Fibroblast of lung (primary cell): ENCODE data around the gene CABP1.

Experiments used
- EZH2 ChIP-seq: IDR thresholded peaks from 2 replicates; pipeline ENCODE4 v1.5.1; 2012; ENCODE audit warnings: low read length, control low read depth, mild to moderate bottlenecking; ENCODE audit errors: missing control alignments
- TF ChIP-seq, protein P1 (sequence below), 2 donors: IDR thresholded peaks in 1 of 2; conservative IDR thresholded peaks in 1 of 2; 1 replicate in 1 of 2; 2 replicates in 1 of 2; pipeline ENCODE4 v1.5.1; 2011 to 2012; ENCODE audit warnings: low read length in 2 of 2, control low read depth in 1 of 2, inconsistent platforms in 1 of 2, low read depth in 1 of 2, mild to moderate bottlenecking in 1 of 2

DNA sequence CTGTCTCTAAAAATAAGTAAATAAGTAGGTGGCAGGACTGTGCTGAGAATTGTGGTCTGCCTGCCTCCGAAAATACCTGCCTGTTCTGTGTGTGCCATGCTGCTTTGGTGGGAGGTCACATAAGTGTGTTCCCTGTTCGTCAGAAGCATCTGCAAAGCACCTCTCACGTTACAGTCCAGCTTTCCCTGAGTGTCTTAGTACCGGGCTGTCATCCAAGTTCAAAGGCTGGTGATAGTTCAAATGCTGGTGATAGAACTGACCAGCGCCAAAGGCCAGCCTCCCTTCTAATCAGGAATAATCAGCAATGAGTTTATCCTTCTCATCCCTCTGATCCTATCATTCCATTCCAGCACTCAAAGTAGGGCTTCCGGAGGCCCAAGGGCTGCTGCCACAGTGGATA, 5.6 kb downstream of the CABP1 start:
- TF ChIP-seq, protein P1, sequence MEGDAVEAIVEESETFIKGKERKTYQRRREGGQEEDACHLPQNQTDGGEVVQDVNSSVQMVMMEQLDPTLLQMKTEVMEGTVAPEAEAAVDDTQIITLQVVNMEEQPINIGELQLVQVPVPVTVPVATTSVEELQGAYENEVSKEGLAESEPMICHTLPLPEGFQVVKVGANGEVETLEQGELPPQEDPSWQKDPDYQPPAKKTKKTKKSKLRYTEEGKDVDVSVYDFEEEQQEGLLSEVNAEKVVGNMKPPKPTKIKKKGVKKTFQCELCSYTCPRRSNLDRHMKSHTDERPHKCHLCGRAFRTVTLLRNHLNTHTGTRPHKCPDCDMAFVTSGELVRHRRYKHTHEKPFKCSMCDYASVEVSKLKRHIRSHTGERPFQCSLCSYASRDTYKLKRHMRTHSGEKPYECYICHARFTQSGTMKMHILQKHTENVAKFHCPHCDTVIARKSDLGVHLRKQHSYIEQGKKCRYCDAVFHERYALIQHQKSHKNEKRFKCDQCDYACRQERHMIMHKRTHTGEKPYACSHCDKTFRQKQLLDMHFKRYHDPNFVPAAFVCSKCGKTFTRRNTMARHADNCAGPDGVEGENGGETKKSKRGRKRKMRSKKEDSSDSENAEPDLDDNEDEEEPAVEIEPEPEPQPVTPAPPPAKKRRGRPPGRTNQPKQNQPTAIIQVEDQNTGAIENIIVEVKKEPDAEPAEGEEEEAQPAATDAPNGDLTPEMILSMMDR (conservative IDR thresholded peaks at IDR 0.05 in 1 of 2, IDR thresholded peaks at IDR 0.05 in 1 of 2; ENCODE audit: low read depth in 1 of 2, low read length in 2 of 2): no peak
- no peak for TF ChIP-seq EZH2
